Naive thymus-derived CD4-positive, alpha-beta T cell (primary cell): ENCODE results near the gene GEMIN5. TPM values are rescaled to one million over a fixed set of nuclear protein-coding genes. Genes with fewer than 3 reads are reported as not detected.

Source experiments
- ATAC-seq: fragments of 150-1000 bp; cut with Tn5 transposase; 2 replicates; pipeline ENCODE4 v1.10.0; 2021; ENCODE audit warnings: mild to moderate bottlenecking, moderate library complexity
- CTCF ChIA-PET: fragments of 350-600 bp; sonication (Branson Sonifier 250); formaldehyde crosslinking; loops from one replicate; lab custom pipeline; 2021; ENCODE audit warnings: antibody characterized with exemption; lab: Charles Lee
- POLR2A ChIA-PET: fragments of 350-600 bp; sonication (Branson Sonifier 250); formaldehyde crosslinking; loops from one replicate; lab custom pipeline; 2021; ENCODE audit warnings: antibody characterized with exemption, inconsistent platforms; lab: Charles Lee
- DNase-seq, 9 donors: peaks; one replicate each; pipeline versions ENCODE4 v3.0.0 to v3.0.0-alpha.2; 2020 to 2022; ENCODE audit warnings: mixed read lengths in 1 of 9
- H3K27ac ChIP-seq: one replicate; pipeline ENCODE4 v1.7.0; 2013; ENCODE audit warnings: mild to moderate bottlenecking, low read depth, low read length, moderate library complexity
- H3K27me3 ChIP-seq, 2 donors: one replicate each; pipeline ENCODE4 v1.7.0; 2013; ENCODE audit warnings: low read length in 2 of 2, mild to moderate bottlenecking in 2 of 2, moderate library complexity in 2 of 2; ENCODE audit not compliant: control insufficient read depth in 2 of 2, insufficient read depth in 2 of 2
- H3K36me3 ChIP-seq, 3 experiments: 1 replicate in 2 of 3; 2 replicates in 1 of 3; pipeline ENCODE4 v1.7.0; 2013; ENCODE audit warnings: low read length in 3 of 3, mild to moderate bottlenecking in 3 of 3, moderate library complexity in 1 of 3; ENCODE audit not compliant: insufficient read depth in 3 of 3, control insufficient read depth in 2 of 3
- H3K4me1 ChIP-seq, 2 donors: one replicate each; pipeline ENCODE4 v1.7.0; 2013; ENCODE audit warnings: low read length in 2 of 2, mild to moderate bottlenecking in 2 of 2, moderate library complexity in 1 of 2; ENCODE audit not compliant: control insufficient read depth in 2 of 2, insufficient read depth in 2 of 2
- H3K4me3 ChIP-seq: 2 replicates; pipeline ENCODE4 v1.7.0; 2013; ENCODE audit warnings: mild to moderate bottlenecking, low read length
- H3K9me3 ChIP-seq, 3 experiments: 1 replicate in 2 of 3; 2 replicates in 1 of 3; pipeline ENCODE4 v1.7.0; 2013; ENCODE audit warnings: low read length in 3 of 3; ENCODE audit not compliant: control insufficient read depth in 2 of 3
- H3K27ac Mint-ChIP-seq, 9 donors: one replicate each; pipeline ENCODE4 v1.8.0; 2020 to 2022; ENCODE audit warnings: mixed read lengths in 9 of 9, mild to moderate bottlenecking in 8 of 9, moderate library complexity in 5 of 9, inconsistent platforms in 2 of 9
- H3K27me3 Mint-ChIP-seq, 5 donors: one replicate each; pipeline ENCODE4 v1.8.0; 2021 to 2022; ENCODE audit warnings: mixed read lengths in 5 of 5, mild to moderate bottlenecking in 1 of 5
- H3K36me3 Mint-ChIP-seq, 5 donors: one replicate each; pipeline ENCODE4 v1.8.0; 2020 to 2022; ENCODE audit warnings: mixed read lengths in 5 of 5, mild to moderate bottlenecking in 3 of 5, inconsistent platforms in 1 of 5
- H3K4me1 Mint-ChIP-seq, 7 donors: one replicate each; pipeline ENCODE4 v1.8.0; 2020 to 2022; ENCODE audit warnings: mixed read lengths in 7 of 7, mild to moderate bottlenecking in 3 of 7, inconsistent platforms in 1 of 7
- H3K4me3 Mint-ChIP-seq, 10 donors: one replicate each; pipeline ENCODE4 v1.8.0; 2020 to 2022; ENCODE audit warnings: mild to moderate bottlenecking in 10 of 10, mixed read lengths in 10 of 10, moderate library complexity in 6 of 10, inconsistent platforms in 2 of 10
- H3K9me3 Mint-ChIP-seq, 11 donors: one replicate each; pipeline ENCODE4 v1.8.0; 2020 to 2022; ENCODE audit warnings: mixed read lengths in 11 of 11, mild to moderate bottlenecking in 4 of 11, inconsistent platforms in 1 of 11, moderate library complexity in 1 of 11
- intact Hi-C, 2 donors: fragments of 100-400 bp; cut with micrococcal nuclease; formaldehyde crosslinking; loops; one replicate each; pipeline ENCODE4 v1.15.1; 2023
- polyA plus RNA-seq, 2 donors: library from polyadenylated mRNA; unstranded; fragments of 300-500 nt; fragmentation: Illumina TruSeq; gene quantifications; one replicate each; pipeline ENCODE4 v1.2.3, GENCODE V29; 2021
- total RNA-seq, 6 experiments: library from RNA in 5 of 6; stranded (reverse) in 5 of 6; gene quantifications; 1 replicate in 5 of 6; 2 replicates in 1 of 6; pipeline ENCODE4 v1.2.3 and lab custom pipeline; 2021 to 2026

Gene GEMIN5
- total and polyA plus RNA-seq, 7 experiments from 2014 or later: 8.6 to 21.4 (median 17.3) TPM

DNA sequence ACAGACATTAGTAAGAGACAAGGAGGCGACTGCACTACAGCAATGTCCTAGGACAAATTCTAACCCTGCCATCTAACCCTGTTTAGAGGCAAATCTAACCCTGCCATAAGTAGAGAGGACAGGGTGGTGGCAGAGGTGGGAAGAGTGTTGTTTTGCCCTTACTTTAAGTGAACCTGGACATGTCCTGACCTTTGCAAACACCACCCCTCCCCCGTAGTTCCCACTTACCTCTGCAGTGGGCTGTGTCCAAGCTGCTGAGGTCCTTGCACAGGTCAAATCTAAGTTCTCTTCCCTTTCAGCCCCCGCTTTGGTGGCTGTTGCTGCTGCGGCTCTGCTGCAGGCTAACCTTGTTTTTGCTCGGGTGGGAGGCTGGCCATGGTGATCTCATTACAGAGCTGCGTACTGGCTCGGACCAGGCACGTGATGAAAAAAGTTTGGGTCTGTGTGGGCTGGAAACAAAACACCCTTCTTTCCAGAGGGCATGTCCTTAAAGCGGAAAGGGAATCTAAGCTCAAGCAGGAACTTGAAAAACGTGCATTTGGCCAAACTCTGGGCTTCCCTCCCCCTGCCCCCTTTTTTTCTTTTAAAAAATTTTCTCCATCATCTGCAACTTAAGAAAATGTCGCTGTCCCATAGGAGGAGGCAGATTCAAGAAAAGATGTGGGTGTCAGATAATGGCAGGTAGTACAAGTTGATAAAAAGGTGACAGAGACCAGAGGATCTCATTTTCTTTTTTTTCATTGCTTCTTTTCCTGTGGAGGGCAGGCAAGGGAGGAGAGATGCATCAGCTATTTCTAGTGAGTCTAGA, 87.6 kb downstream of the GEMIN5 start, which contains the start of gene FAXDC2:
TSS of gene FAXDC2 (minus strand) at position 349 of the 808 bp plus-strand sequence. CDS start 12,425 bp downstream, outside the sequence.
- H3K4me3 ChIP-seq: no peak within 1 kb of the TSS

DNA sequence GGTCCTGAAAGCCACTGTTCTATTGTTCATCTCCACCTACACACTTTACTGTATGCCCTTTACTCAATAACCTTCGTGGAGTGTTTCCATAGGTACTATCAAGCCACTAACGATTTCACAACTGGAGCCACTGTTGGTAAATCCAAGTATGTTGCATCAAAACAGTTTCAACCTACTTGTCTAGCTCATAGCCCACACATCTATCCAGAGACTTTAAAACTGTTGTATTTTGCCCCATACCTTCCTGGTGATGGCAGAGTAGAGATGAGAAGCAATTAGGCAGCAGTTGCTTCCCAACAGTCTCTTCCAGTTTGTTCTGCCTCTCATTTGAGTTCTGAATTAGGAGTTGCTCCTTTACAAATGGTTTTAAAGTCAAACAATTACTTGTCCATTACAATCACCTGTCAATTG, 88.2 kb downstream of the GEMIN5 start:
- intact Hi-C loops: loop anchor here in 1 of 2 donors (10.0 kb wide), 1 partner anchor 655 kb away; the partner anchor contains the start of gene GALNT10

More for the DNA sequence above, 87.6 kb downstream of the GEMIN5 start, which contains the start of gene FAXDC2:
- Histone ChIP-seq H3K27me3 (no peaks in the 10 kb centered on the region), H3K9me3 (no peaks in the 10 kb centered on the region), H3K4me1 (no peaks in the 10 kb centered on the region), H3K36me3 (no peaks in the 10 kb centered on the region), H3K27ac (no peak within 1 kb of the TSS)
- Mint-ChIP-seq H3K36me3 (peaks cover 0 to 4% (median 0%) of the 10 kb centered on the region in 5 donors), H3K27ac (peak within 1 kb of the TSS in 5 of 9 donors; percentile 6 to 49 (median 25)), H3K4me3 (no peak within 1 kb of the TSS), H3K9me3 (no peaks in the 10 kb centered on the region), H3K4me1 (peaks cover 0 to 17% (median 11%) of the 10 kb centered on the region in 7 donors), H3K27me3 (no peaks in the 10 kb centered on the region)
- CTCF ChIA-PET: no interaction called here
- DNase-seq: no peak
- POLR2A ChIA-PET: interaction anchor here (0.8 kb wide), 2 partner anchors 16 to 18 kb away, joined by 3 read pairs; no protein-coding TSS in a partner anchor
- ATAC-seq: no peak
- intact Hi-C loops: loop anchor here in 1 of 2 donors (10.0 kb wide), 1 partner anchor 656 kb away; the partner anchor contains the start of gene GALNT10

DNA sequence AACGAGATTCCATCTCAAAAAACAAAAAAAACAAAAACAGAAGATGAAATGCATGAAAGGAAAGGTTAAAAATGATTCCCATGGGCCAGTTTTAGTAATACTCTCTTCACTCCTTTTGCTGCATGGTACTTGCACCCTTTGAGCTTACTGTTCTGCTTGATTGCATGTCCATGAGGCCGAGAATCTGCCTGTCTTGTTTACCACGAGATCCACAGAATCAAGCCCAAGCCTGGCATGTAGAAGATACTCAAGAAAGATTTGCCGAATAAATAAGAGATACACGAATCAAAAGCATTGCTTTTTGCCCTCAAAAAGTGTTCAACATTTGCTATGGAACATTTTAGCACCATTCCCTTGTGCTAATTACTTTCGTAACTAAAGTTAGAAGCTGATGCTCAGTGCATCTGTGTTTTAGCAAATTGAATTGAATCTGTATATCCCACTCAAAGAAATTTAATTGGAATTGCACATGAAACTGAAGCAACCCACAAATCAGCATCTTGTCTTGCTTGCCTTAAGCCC, 88.7 kb downstream of the GEMIN5 start:
- no peak for ATAC-seq
- Histone ChIP-seq H3K27ac (no peak overlapping the region), H3K36me3 (no peaks in the 10 kb centered on the region), H3K4me1 (no peaks in the 10 kb centered on the region), H3K27me3 (no peaks in the 10 kb centered on the region), H3K4me3 (no peak overlapping the region), H3K9me3 (no peaks in the 10 kb centered on the region)
- Mint-ChIP-seq H3K27me3 (no peaks in the 10 kb centered on the region), H3K4me1 (peaks cover 0 to 17% (median 11%) of the 10 kb centered on the region in 7 donors), H3K27ac (peak overlapping the region in 1 of 9 donors; percentile 49), H3K9me3 (no peaks in the 10 kb centered on the region), H3K36me3 (peaks cover 0 to 4% (median 0%) of the 10 kb centered on the region in 5 donors), H3K4me3 (no peak overlapping the region)
- POLR2A ChIA-PET: interaction anchor here (0.6 to 1.0 kb wide), 2 partner anchors 8 to 194 kb away, joined by 3 to 4 read pairs; no protein-coding TSS in a partner anchor
- intact Hi-C loops: no loop called here
- CTCF ChIA-PET: no interaction called here
- DNase-seq: no peak

More for the DNA sequence above, 88.2 kb downstream of the GEMIN5 start:
- Mint-ChIP-seq H3K4me3 (no peak overlapping the region), H3K4me1 (peaks cover 0 to 17% (median 11%) of the 10 kb centered on the region in 7 donors), H3K27me3 (no peaks in the 10 kb centered on the region), H3K27ac (peak overlapping the region in 2 of 9 donors; percentile 25 to 39), H3K9me3 (no peaks in the 10 kb centered on the region), H3K36me3 (peaks cover 0 to 4% (median 0%) of the 10 kb centered on the region in 5 donors)
- ATAC-seq: no peak
- no peaks in the 10 kb centered on the region for H3K9me3 ChIP-seq
- no peaks in the 10 kb centered on the region for H3K4me1 ChIP-seq
- POLR2A ChIA-PET: interaction anchor here (0.6 to 1.0 kb wide), 2 partner anchors 8 to 195 kb away, joined by 3 to 4 read pairs; no protein-coding TSS in a partner anchor
- H3K4me3 ChIP-seq: no peak overlapping the region
- no peaks in the 10 kb centered on the region for H3K36me3 ChIP-seq
- CTCF ChIA-PET: no interaction called here
- DNase-seq: no peak
- no peak overlapping the region for H3K27ac ChIP-seq
- H3K27me3 ChIP-seq: no peaks in the 10 kb centered on the region

DNA sequence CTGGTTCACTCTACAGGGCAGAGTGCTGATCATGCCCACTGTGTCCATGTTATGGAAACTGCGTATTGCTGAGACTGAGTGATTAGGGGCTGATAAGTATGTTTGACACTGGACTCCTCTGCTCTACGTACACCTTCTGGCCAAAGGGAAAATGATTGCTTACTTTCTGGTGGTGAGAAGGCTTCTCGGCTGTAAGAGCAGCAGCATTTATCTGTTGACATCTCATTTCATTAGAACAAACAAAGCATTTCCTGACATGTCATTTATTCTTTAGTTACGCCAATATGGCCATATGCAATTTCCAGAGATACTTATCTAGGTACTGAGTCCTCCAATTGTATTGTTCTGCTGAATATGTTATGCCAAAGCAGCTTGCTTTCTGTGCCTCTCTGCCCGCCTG, 93.2 kb downstream of the GEMIN5 start:
- Mint-ChIP-seq H3K27me3 (no peaks in the 10 kb centered on the region), H3K27ac (no peak overlapping the region), H3K9me3 (no peaks in the 10 kb centered on the region), H3K4me3 (no peak overlapping the region), H3K4me1 (peaks cover 0 to 10% (median under 1%) of the 10 kb centered on the region in 7 donors), H3K36me3 (peaks cover 0 to 2% (median 0%) of the 10 kb centered on the region in 5 donors)
- Histone ChIP-seq H3K27me3 (no peaks in the 10 kb centered on the region), H3K9me3 (no peaks in the 10 kb centered on the region), H3K4me3 (no peak overlapping the region), H3K4me1 (no peaks in the 10 kb centered on the region), H3K36me3 (no peaks in the 10 kb centered on the region), H3K27ac (no peak overlapping the region)
- ATAC-seq (no peak), DNase-seq (no peak)
- CTCF ChIA-PET: no interaction called here
- POLR2A ChIA-PET: interaction anchor here (0.6 to 3.2 kb wide), 2 partner anchors 12 to 15 kb away, joined by 3 to 11 read pairs; no protein-coding TSS in a partner anchor
- intact Hi-C loops: no loop called here

DNA sequence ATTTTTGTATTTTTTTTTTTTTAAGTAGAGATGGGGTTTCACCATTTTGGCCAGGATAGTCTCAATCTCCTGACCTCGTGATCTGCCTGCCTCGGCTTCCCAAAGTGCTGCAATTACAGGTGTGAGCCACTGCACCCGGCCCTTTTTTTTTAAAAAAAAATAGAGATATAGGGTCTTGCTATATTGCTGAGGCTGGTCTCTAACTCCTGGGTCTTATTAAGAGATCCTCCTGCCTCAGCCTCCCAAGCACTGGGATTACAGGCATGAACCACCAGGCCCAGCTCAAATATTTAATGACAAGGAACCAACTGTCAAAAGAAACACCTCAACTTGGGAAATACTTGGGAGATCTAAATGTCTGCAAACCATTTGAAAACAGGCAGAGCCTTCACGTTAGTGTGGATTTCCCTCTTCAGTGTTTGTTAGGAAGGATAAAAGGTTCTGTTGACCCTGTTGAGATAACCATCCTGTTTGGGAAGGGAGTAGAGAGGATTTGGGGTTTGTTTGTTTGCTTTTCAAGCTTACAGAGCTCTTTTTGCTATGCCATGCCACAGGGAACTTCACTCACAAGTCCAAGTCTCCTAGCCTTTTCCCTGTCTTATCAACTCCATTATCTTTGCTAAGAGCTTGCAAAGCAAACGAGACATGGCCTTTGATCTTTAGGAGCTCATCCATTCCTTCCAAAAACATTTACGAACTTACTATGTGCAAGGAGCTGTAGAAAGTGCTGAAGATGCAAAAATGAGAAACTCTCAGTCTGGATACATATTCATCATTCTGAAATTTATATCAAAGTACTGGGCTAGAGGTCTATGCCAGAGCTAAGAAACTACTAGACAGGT, 95.1 kb downstream of the GEMIN5 start:
- Mint-ChIP-seq H3K27ac (no peak overlapping the region), H3K4me3 (no peak overlapping the region), H3K9me3 (no peaks in the 10 kb centered on the region), H3K27me3 (no peaks in the 10 kb centered on the region), H3K4me1 (peaks cover 0 to 4% (median 0%) of the 10 kb centered on the region in 7 donors), H3K36me3 (no peaks in the 10 kb centered on the region)
- Histone ChIP-seq H3K27me3 (no peaks in the 10 kb centered on the region), H3K36me3 (no peaks in the 10 kb centered on the region), H3K4me1 (no peaks in the 10 kb centered on the region), H3K27ac (no peak overlapping the region), H3K9me3 (no peaks in the 10 kb centered on the region), H3K4me3 (no peak overlapping the region)
- ATAC-seq: no peak
- POLR2A ChIA-PET: interaction anchor here (3.2 kb wide), 1 partner anchor 14 kb away, joined by 11 read pairs; no protein-coding TSS in a partner anchor
- intact Hi-C loops: no loop called here
- no peak for DNase-seq
- CTCF ChIA-PET: interaction anchor here (0.5 kb wide), 1 partner anchor 208 kb away, joined by 5 read pairs; no protein-coding TSS in a partner anchor

DNA sequence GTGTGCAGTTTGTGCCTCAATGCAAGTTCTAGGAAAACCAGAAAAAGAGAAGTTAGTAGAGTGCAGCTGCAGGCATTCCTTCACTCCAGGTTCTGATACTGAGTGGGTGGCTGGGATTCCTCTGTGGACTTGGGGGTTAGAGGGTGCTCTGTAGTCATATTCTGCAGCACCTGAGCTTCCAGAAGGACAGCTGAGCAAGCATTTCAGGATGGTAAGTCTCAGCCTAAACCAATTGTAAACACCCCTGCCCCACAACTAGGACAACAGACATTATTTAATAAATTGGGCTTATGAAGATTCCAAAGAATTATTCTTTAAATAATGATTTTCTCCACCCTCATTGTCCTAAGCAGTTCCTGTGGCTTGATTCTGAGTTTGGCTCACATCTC, 96.7 kb downstream of the GEMIN5 start:
- peak overlapping the region in 2 of 9 donors; percentile 32 to 73 for H3K27ac Mint-ChIP-seq
- ATAC-seq (no peak), DNase-seq (no peak)
- Histone ChIP-seq H3K4me1 (no peaks in the 10 kb centered on the region), H3K27me3 (no peaks in the 10 kb centered on the region), H3K27ac (no peak overlapping the region), H3K9me3 (no peaks in the 10 kb centered on the region), H3K36me3 (no peaks in the 10 kb centered on the region), H3K4me3 (no peak overlapping the region)
- peaks cover 0 to 4% (median 0%) of the 10 kb centered on the region in 7 donors for H3K4me1 Mint-ChIP-seq
- H3K36me3 Mint-ChIP-seq: no peaks in the 10 kb centered on the region
- no peaks in the 10 kb centered on the region for H3K9me3 Mint-ChIP-seq
- H3K4me3 Mint-ChIP-seq: no peak overlapping the region
- intact Hi-C loops: no loop called here
- ChIA-PET POLR2A (interaction anchor here (1.8 kb wide), 1 partner anchor 9 kb away, joined by 4 read pairs; no protein-coding TSS in a partner anchor), CTCF (interaction anchor here (0.5 to 1.1 kb wide), 3 partner anchors 12 to 68 kb away, joined by 3 to 7 read pairs (median 3); no protein-coding TSS in a partner anchor)
- no peaks in the 10 kb centered on the region for H3K27me3 Mint-ChIP-seq
